Activated gamma-delta T cell (primary cell): ENCODE results near the gene CUL1.

Source experiments
- DNase-seq: peaks from one replicate; lab custom pipeline; 2025; lab: John Stamatoyannopoulos, UW

CUL1 gene

GRCh38 chr7:148761499-148762278, 63.0 kb downstream of the CUL1 start:
- no peak for DNase-seq

DNA sequence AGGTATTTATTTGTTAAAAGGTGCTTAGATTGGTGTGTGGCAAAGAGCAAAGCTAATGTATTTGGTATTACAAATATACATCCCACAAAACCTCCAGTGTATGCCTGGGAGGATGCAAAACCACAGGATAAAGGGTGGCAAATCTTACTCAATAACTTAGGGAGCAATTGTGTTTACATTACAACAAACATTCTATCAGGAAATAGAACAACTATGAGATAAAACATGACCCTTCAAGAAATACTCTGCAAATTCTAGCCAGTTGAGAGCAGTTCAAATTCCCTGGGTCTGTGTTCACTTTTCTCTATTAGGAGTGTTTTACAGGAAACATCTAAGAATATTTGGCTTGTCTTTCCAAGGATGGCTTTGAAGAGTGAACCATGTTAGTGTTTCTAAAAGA, 64.9 kb downstream of the CUL1 start:
- DNase-seq = no peak

- DNase-seq = no peak
Measured at GRCh38 chr7:148770004-148770403, 71.3 kb downstream of the CUL1 start.

DNA sequence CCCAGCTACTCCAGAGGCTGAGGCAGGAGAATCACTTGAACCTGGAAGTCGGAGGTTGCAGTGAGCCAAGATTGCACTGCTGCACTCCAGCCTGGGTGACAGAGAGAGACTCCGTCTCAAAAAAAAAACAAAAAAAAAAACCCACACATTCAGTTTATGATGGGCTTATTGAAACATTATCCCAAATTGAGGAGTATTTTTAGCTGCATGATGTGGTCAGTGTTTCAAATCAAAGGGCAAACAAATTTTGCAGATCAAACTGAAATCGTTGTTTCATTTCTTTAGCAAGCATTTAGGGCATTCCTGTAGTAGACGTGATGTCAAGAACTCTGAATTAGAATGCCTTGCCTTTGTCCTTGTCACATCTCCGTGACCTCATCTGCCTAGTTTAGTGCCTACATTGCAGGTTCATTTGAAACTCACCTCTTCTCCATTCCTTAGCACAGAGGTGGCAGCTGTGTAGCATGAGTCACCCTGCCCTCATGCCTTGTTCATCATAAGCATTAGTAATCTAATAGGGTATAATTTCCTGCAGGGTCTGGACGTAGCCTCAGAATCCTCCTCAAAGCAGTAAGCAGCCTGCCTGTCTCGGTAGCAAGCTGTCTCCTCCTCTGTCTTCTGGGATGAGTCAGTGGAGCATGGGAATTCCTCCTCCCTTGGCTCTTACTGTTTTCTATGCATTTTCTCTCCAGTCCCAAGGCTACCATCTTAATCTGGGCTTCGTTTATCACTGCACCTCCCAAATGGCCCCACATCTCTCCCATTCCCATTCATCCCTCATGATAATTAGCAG, 73.8 kb downstream of the CUL1 start:
- DNase-seq = no peak

DNA sequence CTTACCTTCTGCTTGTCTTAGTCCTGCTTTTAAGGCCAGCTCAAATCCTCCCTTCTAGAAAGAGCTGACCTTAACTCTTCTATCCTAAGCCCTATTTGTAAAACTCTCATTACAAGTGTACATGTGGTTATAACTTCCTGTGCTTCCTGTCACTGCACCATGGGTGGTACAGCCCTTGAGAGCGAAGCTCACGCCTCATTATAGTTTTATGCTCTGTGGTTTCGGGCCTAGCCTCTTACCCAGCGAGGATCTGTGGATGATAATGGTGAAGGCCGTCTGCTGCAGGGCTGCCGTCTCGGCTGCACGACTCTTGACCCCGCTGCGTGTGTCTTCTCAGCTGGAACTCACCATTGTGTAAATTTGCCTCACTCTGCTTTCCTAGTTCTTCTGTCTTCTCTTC, 74.6 kb downstream of the CUL1 start:
- no peak for DNase-seq

DNA sequence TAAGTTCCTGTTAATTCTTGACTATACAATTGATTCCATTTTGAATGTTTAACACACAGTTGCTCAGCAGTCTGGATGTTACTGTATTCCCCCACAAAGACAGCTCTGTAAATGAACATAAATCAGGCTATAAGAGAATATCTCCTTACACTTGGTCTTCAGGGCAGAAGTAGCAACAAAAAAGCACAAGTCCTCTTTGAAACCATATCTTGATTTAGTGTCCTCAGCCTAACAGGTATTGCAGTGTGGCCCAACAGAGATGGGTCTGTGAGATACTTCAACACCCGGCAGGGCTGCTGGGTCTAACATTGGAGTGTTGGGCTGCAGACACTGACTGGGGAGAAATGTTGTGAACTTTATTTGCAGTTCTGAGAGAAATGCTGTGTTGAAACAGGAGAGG, 75.8 kb downstream of the CUL1 start:
- DNase-seq = no peak

- DNase-seq = no peak
Measured at GRCh38 chr7:148782757-148783456, 84.2 kb downstream of the CUL1 start.

GRCh38 chr7:148783801-148784527, 85.3 kb downstream of the CUL1 start:
- DNase-seq = no peak

GRCh38 chr7:148787571-148788295, 89.0 kb downstream of the CUL1 start:
- DNase-seq = no peak

DNA sequence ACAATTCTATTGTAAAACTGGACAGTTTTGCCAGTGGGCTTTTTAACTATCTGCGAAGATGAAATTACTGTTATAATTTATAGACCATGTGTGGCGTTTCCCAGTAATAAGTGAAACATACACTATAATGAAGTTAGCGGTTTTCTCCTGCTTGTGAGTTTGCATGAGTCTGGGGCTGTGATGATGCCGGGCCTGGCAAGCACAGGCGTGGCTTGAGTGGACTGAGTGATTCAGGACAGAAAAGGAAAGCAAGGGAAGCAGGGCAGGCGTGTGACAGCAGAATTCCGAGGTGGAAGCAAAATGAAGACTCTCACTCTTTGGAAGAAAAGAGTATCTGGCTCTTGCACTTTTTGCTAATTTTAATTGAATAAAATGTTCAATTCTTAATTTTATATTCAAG, 90.5 kb downstream of the CUL1 start:
- DNase-seq = no peak

DNA sequence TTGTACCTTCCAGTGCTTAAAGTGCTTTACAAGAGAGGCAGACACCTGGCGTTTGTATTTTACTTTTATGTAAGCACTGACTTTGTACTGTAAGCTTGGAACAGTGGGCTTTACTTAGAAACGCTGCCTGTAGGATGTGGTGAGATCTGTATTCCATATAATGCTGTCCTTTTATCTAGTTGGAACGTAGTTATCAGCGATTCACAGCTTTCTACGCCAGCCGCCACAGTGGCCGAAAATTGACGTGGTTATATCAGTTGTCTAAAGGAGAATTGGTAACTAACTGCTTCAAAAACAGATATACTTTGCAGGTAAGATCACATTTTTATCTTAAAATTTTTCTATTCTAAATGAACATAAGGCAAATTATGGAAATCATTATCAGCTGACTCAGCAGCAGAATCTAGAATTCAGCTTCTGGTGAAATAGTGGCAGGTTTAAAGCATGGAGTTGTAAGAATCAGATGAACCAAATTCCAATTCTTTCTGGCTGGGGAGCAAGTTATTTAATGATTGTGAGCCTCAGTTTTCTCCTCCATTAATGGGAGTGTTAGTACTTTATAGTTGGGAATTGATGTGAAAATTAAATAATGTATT, 91.5 kb downstream of the CUL1 start:
- no peak for DNase-seq

DNA sequence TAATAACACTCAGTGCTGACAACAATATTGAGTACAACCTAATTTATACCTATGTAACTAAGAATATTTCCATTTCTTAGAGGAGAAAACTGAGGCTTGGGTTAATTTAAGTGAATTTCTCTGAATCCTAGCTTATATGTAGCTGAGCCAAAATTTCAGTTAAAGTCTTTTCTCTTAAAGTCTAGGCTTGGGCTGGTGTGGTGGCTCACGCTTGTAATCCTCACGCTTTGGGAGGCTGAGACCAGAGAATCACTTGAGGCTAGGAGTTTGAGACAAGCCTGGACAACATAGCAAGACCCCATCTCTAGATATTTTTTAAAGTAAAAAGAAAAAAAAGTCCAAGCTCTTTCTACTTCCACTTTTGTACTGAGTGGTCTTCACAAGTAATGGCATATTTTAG, 92.1 kb downstream of the CUL1 start:
- no peak for DNase-seq

DNA sequence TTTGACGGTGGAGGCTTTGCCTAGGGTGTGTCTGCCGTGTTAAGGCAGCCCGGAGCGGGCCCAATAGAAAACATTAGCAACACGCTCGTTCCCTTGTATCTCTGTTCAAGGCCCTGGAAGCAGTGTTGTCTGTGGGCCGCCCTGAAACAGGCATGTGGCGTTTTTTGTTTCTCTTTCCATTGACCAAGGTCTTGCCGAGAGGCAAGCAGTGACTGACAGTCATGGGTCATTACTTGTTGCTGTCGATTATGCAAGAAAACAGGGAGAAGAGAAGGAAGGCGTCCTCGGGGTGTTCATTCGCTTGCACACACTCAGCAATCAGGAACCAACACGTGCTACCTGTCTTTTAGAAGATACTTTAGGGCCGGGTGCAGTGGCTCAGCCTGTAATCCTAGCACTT, 92.8 kb downstream of the CUL1 start:
- no peak for DNase-seq

DNA sequence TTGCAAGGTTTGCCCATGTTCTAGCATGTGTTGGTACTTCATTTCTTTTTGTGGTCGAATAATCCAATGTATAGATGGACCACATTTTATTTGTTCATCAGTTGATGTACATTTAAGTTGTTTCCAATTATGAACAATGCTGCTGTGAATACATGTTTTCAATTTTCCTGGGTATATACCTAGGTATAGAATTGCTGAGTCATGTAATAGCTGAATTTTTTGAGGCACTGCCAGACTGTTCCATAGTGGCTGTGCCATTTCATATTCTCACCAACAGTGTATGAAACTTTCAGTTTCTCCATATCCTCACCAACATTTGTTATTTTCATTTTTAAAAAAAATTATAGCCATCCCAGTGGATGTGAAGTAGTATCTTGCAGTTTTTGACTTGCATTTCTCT, 94.9 kb downstream of the CUL1 start:
- DNase-seq = no peak

DNA sequence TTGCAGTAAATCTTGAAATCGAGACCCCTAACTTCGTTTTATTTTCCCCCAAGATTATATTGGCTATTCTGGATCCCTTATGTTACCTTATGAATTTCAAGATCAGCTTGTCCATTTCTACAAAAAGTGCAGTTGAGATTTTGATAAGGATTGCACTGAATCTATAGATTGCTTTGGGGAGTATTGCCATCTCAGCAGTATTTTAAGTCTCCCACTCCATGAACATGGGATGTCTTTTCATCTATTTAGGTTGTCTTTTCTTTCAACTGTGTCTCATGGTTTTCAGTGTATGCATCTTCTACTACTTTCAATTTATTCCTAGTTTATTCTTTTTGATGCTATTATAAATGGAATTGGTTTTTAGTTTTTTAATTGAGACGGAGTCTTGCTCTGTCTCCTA, 95.8 kb downstream of the CUL1 start:
- no peak for DNase-seq

- no peak for DNase-seq
Measured at GRCh38 chr7:148796841-148797240, 98.1 kb downstream of the CUL1 start.

- no peak for DNase-seq
Measured at GRCh38 chr7:148799893-148800555, 101.3 kb downstream of the CUL1 start.

DNA sequence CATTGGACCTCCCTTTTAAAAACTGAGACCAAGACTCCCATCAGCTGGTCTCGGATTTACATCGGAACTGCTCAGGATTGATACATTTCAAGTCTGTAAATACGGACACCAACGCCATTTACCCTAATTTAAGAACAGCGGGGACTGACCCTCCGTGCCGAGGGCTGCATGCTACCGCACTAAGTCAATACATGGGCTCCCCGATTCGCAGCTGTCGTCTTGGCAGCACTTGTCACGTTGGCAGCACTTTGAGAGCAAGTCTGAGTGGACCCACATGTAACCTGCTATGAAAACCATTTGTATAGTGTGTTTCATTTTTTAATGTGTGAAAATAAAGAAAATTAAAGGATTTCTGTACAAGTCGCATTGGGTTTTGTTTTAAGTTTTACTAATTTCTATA, 102.0 kb downstream of the CUL1 start:
- DNase-seq = no peak

DNA sequence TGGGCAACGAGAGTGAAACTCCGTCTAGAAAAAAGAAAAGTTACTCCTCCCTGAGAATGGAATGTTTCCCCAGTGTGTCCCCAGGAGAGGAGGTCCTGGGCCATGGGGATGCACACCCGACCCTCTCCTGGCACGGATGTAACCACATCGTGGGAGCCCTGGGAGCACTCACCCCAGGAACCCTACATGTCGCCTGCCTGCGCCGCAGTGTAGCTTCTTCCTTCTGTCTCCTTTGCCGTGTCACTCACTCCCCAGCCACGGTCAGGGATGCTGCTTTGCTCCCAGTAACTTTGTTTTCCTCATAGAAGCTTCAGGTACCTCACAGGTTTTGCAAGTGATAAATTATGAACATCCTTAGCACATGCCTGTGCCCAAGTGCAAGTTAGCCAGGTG, 103.4 kb downstream of the CUL1 start:
- no peak for DNase-seq

GRCh38 chr7:148803094-148803493, 104.4 kb downstream of the CUL1 start:
- DNase-seq = no peak
